NCI-H748 (cell line): ENCODE results near the gene LRRC47.

Source experiments
- DNase-seq: peaks from one replicate; lab custom pipeline; 2025; ENCODE audit not compliant: unreplicated experiment; lab: John Stamatoyannopoulos, UW

LRRC47 gene

DNA sequence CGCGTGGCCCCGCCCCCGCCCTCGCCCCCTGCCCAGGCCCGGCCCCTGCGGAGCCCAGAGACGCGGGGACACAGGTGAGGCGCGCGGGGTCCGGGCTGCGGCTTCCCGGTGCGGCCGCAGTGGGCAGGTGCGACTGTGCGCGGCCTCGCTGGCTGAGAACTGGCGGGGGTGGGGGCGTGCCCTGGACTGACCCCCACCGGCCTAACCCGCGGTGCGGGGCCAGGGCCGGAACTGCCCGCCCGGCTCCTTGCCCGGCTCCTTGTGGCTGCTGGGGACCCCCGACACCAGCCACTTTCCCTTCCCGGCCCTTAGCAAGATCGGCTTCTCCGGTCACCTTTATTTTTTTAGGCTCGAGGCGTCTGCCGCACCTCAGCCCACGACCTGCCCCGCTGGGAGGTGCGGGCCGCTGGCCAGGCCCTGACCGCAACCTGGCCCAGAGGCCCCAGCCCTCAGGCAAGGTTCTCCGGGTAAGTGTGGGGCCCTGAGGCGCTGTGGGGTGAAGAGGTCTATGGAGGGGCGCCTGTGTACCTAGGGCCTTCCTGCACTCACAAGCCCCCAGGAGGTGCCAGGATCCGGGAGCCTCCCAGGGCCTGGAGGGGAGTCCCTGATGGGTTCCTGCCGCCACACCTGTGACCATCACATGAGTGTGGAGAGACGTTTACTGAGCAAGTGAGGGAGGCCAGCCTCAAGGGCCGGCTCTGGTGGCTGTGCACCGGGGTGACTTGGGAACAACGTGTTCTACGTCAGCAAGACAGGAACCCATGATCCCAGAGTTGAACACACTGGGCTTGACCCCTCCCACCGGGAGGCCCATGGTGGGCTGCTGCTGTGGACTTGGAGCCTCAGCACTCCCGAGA, 23.4 kb downstream of the LRRC47 start, which contains the start of gene SMIM1:
SMIM1 (plus strand) TSS at position 35 of the 857 bp plus-strand sequence. CDS start 2,625 bp downstream, outside the sequence.
- no peak for DNase-seq

DNA sequence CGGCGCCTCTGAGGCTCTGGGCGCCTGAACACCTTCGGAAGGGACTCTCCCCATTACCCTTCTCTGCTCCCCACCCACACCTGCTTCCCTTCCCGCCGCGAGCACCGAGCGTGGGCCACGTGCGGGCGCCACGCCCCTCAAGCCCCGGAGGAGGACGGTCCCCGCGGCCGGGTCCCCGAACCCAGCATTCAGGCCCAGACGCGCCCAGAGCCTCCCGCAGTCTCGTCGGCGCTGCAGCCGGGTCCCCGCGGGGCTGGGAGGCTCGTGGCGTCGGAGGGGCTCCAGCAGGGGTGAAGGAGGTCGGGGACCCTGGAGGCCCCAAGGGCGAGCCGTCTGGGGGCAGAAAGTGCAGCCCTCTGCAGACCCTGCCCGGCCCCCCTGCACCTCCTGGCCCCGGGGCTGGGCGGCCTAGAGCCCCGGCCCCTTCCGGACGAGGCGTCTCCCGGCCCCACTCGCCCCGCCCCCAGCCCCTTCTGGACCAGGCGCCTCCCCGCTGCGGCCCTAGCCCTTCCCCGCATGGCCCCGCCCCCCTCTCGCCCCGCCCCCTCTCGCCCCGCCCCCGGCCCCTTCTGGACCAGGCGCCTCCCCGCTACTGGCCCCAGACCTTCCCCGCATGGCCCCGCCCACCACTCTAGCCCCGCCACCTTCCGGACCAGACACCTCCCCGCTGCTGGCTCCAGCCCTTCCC, 24.1 kb downstream of the LRRC47 start:
- peak; percentile 81 for DNase-seq

DNA sequence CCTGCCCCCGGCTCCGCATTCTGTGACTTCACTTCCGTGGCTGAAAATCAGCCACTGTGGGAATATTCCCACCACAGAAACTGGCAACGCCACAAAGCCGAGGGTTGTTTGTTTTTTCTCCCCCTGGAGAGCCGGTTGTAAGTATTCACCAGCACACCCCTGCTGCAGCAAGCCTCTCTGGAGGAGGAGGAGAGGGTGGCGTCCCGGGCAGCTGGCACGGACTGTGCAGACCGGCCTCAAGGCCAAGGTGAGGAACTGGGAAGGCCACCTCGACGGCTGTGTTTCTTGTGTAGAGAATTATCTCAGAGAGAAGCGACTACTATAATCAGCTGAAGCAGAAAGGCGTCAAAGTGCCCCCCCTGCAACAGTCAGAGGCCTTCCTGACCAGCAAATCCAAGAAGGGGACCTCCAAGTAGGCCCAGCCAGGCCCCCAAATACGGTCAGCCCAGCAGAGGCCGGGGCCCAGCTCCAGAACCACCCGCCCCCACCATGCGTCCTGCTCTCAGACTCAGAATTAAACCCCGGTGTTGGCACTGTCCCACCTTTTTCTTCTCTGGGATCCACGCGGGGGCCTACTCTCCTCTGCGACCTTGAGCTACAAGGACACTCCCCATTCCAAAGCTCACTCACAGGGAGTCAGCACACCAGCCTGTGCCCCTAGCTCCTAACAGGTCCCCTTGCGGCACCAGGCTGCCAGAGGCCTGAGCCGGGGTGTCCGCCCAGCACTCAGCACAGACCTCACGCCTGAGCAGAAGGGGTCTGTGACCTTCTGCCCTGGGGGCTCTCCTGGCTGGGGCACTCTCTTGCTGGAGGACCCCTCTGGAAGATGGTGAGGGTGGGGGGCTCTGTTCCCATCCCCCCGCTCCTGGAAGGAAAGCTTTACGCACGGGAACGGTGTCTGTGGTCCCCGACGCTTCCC, 24.9 kb downstream of the LRRC47 start:
- no peak for DNase-seq

DNA sequence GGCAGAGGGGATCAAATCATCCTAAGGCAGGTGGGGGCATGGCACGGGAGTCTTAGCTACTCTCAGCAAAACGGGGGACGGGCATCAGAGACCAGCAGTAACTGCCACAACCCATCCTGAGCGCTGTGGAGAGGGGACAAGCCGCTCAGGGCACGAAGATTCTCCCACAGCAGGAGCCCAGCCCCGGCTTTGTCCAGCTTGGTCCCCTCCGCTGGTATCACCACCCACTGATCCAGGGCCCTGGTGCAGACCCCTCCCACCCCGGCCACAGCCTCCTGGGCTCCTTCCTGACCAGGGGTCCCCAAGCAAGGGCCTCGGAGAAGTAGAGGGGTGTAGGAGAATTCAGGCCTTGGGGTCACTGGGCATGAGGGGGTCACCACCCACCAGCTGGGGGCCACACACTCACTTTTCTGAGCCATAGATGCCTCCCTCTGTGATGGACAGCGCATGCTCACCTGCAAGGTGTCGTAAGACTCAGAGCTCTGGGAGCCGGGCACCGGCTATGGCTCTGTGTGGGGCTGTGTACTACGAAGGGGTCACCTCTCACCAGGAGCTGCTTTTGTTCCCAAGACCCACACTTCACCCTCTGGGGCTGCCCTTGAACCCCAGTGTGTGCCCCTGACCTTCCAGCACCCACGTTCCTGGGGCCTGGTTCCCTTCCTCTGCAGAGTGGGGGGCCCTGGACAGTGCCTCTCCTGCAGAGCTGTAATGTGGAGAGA, 26.1 kb downstream of the LRRC47 start:
- no peak for DNase-seq

DNA sequence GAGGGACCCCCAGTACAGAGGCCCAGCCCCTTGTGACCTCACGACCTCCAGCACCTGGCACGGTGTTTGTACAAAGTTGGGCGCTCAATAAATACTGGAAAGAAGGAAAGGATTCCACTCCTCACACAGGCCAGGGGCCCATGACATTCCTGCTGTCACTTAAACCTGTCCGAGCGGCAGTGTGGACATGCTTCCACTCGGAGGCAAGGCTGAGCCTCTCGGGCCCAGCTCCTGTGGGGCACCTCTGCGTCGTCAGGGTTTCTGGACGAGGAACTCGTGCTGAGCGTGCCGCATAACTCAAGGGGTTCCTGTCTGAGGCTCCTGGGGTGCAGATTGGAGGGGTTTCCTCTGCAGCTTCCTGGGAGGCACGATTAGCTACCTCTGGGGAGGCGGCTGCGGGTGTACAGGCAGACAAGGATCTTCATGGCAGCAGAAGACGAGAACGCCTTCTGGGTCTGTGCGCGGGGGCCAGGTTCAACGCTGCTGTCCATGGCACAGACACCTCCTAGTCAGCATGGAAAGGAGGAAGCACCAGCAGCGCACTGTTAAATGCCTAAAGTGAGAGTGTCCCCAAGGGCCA, 27.4 kb downstream of the LRRC47 start:
- no peak for DNase-seq

DNA sequence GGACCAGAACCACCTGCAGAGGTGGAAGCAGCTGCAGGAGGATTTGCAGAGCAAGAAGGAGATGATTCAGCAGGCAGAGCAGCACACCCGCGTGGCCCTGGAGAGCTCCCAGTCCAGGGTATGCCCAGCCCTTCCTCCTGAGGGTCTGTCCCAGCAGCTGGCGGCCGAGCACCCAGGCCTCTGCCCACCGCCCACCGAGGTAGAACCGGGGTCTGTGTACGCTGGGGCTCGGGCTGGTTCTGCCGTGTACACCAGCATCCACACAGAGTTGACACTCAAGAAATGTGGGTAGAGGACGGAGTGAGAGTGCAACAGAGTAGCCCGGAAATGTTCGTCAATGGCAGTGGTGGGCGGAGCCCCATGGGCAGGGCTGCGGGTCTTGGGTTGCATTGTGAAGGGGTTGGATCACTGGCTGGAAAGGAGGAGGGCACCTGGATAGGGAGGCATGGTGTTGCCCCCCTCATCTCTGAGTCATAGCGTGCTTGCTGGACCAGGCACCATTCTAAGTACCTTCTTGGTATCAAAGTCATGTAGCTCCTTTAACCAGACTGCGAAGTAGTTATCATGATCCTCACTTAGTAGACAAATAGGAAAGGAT, 28.9 kb downstream of the LRRC47 start:
- DNase-seq: no peak

DNA sequence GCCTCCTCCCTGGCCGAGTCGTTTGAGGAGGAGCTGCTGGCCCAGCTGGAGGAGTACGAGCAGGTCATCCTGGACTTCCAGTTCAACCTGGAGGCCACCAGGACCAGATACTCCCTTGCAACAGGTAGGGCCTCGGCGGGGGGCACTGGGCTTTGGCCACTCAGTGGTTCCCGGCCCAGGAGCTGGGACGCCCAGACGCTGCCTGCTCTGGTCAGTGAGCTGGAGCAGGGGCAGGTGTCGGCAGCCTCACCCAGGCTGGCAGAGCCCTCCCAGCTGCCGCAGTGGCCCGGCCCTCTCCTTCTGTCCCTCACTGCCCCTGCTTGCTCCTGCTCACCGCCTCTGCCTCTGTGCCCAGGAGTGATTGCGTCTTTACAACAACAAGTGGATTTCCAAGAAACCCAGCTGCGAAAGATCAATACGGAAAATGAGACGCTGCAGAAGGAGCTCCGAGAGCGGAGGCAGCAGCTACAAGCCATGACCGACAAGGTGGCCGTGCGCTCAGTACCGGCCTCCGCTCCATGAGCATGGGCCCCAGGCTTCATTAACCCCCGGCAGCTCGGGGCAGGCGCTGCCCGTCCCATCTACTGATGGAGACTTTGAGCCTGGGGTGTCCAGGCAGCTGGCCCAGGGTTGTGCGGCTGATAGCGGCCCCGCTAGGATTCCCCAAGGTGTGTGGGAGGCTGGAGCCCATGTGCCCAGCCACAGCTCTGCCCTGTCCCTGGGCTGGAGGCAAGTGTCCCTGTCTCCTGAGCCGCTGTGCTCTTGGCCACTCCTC, 32.8 kb downstream of the LRRC47 start:
- DNase-seq: no peak

DNA sequence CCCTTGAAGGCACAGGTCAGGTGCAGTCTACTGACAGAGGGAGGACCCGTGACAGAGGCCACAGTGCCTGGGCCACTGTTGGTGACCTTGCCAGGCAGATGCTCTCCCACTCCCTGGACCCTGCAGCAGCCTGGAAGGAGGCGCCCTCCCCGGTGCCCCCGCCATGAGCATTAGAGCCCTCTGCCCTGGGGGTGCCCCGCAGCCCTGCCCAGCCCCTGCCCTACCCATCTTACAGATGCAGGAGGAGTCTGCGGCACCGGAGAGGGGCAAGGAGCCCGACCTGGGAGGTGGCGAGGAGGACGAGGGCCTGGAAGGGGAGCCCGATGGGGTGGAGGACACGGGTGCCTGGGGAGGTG, 33.4 kb downstream of the LRRC47 start:
- no peak for DNase-seq

DNA sequence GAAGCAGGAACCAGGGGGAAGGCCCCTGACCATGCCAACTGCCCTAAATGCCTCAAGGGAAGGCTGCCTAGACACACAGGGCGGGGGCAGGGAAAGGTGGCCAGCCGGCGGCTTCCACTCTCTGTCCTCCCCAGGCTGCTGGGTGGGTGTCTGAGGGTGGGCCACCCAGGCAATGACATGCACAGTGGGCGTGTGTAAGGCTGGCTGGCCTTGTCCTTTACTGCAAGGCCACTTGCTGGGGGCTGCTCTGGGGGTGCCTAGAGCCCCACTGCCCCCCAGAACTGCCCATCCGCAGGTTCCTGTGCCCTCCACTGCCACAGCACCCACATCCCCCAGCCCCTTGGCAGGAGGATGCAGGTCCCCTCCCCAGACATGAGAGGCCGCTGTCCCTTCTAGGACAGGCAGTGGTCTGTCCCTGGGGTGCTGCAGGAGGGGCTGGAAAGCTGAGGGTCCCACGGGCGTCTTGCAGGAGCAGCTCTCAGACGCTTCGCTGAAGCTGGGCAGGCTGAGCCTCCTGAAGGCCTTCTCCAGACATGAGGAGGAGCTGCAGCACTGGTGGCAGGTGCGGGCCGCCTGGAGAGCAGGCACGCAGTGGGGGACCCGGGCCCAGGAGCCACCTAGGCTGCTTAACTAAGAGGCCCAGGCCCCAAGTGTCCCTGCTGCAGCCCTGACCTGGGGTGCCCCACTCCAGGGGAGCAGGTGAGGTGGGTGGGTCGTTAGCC, 34.0 kb downstream of the LRRC47 start:
- DNase-seq: no peak

DNA sequence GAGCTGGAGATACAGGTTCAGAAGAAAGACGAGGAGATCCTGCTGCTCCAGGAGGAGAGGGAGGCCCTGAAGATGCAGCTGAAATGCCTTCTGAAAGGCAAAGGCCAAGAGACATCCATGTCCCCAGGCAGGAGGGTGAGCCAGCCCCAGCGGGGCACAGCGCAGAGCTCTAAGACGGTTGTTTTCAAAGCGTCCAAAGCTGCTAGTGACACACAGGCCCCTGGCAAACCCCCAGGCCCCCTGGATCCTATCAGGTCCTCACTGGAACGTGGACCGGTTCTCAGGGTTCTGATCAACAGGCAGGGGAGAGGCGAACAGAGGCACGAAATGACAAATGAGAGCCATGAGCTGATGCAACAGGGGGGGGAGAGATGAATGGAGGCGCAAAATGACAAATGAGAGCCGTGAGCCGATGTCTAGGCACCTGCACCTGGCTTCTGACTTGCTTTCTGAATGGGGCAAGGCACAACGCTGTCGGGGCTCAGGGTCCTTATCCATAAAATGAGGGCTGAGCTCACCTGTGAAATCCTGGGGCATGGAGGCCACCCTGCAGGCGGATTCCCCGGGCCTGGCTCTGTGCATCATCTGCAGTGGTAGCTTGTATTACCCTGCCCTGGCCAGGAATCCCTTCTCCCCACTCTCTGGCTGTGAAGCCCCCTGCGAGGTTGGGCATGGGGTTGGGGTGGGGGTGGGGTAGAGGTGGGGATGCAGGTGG, 34.8 kb downstream of the LRRC47 start:
- DNase-seq: no peak

DNA sequence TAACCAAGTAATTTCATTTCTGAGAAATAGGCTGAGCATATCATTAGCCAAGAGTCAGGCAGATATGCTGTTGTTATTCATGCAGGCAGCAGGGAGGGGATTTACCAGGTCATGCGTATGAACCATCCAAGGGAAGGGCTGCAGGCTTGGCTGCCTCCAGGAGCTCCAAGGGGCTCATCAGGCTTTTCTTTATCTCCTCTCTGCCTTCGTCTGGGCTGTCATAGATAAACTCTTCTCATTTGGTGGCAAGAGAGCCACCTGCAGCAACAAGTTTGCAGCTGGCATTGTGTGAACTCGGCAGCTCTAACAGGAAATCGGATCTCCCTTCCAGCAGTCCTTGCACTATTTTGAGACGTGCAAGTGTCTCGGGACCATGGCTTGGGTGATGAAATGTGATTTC, 36.5 kb downstream of the LRRC47 start:
- DNase-seq: no peak

DNA sequence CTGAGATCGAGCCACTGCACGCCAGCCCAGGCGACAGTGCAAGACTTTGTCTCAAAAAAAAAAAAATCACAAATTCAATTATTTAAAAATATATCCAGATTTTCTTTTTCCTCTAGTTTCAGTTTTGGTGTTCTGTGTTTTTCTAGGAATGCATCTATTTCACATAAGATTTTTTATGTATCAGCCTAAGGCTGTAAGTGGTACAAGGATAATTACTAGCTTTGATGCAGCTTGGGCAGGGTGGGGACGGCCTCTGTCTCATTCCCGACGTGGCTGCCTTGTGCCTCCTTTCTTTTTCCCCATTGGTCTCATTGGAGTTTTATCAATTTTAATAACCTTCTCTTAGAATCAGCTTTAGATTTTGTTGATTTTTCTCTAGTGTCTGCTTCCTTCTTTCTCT, 37.1 kb downstream of the LRRC47 start:
- no peak for DNase-seq

DNA sequence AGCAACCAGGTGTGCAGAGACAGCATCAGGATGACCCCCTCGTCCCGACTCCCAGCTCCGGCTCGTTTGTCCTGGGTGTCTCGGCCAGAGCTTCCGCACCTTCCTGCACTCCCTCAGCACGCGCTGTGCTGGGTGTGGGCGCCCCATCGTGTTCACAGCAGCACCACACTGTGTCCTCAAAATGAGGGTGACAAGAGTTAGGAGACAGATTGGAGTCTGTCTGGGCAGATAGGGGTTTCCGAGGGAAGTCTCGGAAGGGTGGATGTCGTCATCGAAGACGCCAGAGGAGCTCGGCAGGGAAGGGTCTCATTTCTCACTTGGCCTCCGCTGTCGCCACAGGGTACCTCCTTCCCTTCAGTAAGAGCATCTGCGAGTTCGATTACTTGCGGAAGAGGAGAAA, 39.9 kb downstream of the LRRC47 start:
- DNase-seq: no peak

DNA sequence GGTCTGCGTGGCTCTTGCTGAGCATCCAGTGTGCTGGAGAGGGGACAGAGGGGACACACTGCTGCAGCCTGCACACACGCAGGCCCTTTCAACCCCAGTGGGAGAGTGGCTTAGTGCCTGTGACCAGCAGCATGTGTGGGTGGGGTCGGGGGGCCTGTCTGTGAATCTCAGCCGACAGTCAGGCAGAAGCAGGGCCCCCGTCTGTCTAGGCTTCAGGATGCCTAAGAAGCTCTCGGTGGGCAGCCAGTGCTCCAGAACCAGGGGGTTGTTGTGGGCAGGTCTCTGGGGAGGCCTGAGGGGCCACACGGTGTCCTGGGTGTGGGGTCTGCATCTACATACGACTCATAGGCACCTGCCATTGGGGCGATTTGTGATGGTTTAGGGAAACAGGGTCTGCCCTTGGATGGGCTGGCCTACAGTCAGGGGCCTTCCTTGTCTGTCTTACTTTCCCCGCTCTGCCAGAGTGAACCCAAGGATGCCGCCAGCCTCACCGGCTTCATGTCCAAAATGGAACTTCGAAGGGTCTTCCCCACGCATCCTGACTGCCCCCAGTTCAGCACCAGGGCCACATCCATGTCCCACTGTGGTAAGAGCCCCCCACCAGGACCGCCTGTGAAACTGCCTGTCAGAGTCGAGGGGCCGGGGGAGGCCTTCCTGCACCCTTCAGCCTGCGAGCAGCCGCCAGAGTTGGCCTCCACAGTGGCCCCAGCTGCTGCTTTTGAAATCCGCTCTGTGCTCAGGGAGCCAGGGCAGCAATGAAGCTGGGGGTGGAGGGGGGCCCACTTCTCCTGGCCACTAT, 42.4 kb downstream of the LRRC47 start:
- no peak for DNase-seq

DNA sequence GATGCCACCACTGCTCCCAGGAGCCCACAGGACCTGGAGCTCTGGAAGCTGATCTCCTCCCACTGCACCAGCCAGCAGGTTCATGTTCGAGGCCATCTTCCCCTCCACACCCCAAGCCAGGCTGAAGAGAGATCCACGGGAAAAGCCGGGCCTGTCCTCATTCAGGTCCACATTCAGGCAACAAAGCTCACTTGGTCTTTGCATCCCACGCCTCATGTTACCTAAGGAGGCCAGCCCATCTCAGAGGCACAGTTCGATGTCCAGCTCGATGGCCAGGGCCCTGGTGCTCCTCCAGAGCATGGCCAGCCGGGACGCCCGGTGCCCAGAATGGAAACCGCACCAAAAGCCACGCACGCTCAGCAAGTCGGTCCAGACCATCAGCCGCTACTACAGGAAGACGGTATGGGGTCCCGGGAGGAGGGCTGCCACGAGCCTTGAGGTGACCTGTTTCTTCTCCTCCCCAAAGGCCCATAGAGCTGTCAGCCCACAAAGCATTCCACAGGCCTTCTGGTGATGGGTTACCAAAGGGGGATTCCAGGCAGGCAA, 43.8 kb downstream of the LRRC47 start, which contains the start of gene CCDC27:
CCDC27 (plus strand) TSS at position 51 of the 546 bp plus-strand sequence; CDS start at position 83, 32 bp downstream.
- no peak for DNase-seq

DNA sequence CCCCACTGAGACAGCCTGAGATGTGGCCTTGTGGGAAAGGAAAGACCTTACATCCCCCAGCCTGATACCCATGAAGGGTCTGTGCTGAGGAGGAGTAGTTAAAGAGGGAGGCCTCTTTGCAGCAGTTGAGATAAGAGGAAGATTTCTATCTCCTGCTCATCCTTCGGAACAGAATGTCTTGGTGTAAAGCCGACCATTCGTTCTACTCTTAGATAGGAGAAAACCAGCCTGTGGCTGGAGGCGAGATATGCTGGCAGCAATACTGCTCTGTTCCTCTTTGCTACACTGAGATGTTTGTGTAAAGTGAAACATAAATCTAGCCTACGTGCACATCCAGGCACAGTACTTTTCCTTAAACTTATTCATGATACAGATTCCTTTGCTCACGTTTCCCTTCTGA, 45.6 kb downstream of the LRRC47 start:
- no peak for DNase-seq

DNA sequence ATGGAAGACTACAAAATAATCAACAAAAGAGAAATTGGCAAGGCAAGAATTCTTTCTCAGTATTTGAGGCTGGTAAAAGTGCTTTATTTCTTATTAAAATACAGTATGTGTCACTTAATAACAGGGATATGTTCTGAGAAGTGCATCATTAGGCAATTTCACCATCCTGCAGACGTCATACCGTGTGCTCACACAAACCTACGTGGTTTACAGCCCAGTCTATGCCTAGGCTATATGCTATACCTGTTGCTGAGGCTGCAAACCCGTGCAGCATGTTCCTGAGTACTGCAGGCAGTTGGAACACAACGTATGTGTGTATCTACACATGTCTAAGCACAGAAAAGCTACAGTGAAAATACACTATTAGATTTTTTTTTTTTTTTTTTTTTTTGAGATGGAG, 46.8 kb downstream of the LRRC47 start:
- DNase-seq: no peak
